ENCODE measurements around the gene NBPF6. TPM values are rescaled to one million over a fixed set of nuclear protein-coding genes. Genes with fewer than 3 reads are reported as not detected.

NBPF6 gene
- total RNA-seq, 2 donors from 2014 or later = not detected

DNA sequence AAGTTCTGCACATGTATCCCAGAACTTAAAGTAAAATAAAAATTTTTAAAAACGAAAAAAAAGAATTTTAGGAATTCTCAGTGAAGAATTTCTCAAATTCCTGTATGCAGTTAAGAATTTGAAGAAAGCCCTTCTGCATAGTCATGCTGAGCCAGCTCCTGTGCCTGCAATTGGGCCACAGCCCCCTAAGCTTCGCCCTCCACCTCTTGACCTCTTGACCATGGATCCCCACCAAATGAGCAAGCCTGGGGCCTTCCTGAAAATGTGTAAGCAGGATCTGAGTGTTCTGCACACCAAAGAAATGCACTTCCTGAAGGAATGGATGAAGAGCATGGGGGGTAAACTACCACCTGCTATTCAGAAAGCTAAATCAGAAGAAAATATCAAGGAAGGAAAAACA lies 52.0 kb downstream of the NBPF6 start:
- H3K36me3 ChIP-seq = no peaks in the 10 kb centered on the region
- ATAC-seq (ENCODE audit: insufficient number of reproducible peaks, low FRiP score, low read depth) = no peak

DNA sequence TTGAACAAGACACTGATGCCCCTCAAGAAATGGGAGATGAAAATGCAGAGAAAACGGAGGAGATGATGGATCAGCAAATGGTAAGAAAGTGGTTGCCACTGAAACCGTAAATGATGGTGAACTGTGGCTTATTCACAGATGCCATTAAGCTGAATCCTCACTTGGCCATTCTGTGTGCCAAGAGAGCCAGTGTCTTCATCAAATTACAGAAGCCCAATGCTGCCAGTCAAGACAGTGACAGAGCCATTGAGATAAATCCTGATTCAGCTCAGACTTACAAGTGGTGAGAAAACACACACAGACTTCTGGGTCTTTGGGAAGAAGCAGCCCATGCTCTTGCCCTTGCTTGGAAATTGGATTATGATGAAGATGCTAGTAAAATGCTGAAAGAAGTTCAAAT lies 52.5 kb downstream of the NBPF6 start:
- TF ChIP-seq, protein P1, sequence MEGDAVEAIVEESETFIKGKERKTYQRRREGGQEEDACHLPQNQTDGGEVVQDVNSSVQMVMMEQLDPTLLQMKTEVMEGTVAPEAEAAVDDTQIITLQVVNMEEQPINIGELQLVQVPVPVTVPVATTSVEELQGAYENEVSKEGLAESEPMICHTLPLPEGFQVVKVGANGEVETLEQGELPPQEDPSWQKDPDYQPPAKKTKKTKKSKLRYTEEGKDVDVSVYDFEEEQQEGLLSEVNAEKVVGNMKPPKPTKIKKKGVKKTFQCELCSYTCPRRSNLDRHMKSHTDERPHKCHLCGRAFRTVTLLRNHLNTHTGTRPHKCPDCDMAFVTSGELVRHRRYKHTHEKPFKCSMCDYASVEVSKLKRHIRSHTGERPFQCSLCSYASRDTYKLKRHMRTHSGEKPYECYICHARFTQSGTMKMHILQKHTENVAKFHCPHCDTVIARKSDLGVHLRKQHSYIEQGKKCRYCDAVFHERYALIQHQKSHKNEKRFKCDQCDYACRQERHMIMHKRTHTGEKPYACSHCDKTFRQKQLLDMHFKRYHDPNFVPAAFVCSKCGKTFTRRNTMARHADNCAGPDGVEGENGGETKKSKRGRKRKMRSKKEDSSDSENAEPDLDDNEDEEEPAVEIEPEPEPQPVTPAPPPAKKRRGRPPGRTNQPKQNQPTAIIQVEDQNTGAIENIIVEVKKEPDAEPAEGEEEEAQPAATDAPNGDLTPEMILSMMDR (IDR thresholded peaks at IDR 0.05) = no peak
- H3K4me1 ChIP-seq (ENCODE audit: control insufficient read depth in 1 of 2, low read depth in 2 of 2) = no peaks in the 10 kb centered on the region
- no peak overlapping the region for H3K27ac ChIP-seq
- no peak overlapping the region for H3K4me3 ChIP-seq
- H3K9me3 ChIP-seq = no peaks in the 10 kb centered on the region
- no peak for DNase-seq (ENCODE audit: low spot score)
- H3K36me3 ChIP-seq = no peaks in the 10 kb centered on the region
- ATAC-seq (ENCODE audit: insufficient number of reproducible peaks, low FRiP score, low read depth) = no peak
- no peaks in the 10 kb centered on the region for H3K27me3 ChIP-seq (replicated peaks; ENCODE audit: insufficient read depth)

More for the DNA sequence above, 52.0 kb downstream of the NBPF6 start:
- no peak for DNase-seq (ENCODE audit: low spot score)
- Histone ChIP-seq H3K27me3 (replicated peaks; ENCODE audit: insufficient read depth) (no peaks in the 10 kb centered on the region), H3K9me3 (no peaks in the 10 kb centered on the region), H3K27ac (no peak overlapping the region), H3K4me3 (no peak overlapping the region), H3K4me1 (ENCODE audit: control insufficient read depth in 1 of 2, low read depth in 2 of 2) (no peaks in the 10 kb centered on the region)
- TF ChIP-seq, protein P1 (IDR thresholded peaks at IDR 0.05) = no peak

DNA sequence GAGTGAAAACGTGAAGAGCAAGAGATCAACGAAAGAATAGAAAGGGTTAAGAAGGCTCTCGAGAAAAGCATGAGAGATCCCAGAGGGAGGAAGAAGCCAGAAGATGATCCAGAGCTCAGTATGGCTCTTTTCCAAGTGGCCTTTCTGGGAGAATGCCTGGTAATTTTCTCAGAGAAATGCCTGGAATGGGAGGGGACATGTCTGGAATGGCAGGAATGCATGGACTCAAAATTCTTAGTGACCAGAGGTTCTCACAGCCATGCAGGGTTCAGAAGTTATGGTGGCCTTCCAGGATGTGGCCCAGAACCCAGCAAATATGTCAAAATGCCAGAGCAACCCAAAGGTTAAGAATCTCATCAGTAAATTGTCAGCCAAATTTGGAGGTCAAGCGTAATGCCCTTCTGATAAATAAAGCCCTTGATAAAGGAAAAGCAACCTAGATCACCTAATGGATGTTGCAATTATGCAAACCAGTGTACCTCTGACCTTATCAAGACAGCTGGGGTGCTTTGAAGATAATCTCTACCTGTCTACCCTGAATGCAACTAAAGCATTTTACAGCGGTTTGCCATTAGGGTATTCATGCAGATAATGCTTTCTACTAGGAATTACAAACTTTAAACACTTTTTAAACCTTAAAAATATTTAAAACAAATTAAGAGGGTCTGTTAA lies 53.1 kb downstream of the NBPF6 start:
- Histone ChIP-seq H3K36me3 (no peaks in the 10 kb centered on the region), H3K4me3 (no peak overlapping the region), H3K4me1 (ENCODE audit: control insufficient read depth in 1 of 2, low read depth in 2 of 2) (no peaks in the 10 kb centered on the region), H3K27ac (no peak overlapping the region), H3K27me3 (replicated peaks; ENCODE audit: insufficient read depth) (no peaks in the 10 kb centered on the region), H3K9me3 (no peaks in the 10 kb centered on the region)
- no peak for DNase-seq (ENCODE audit: low spot score)
- no peak for ATAC-seq (ENCODE audit: insufficient number of reproducible peaks, low FRiP score, low read depth)
- TF ChIP-seq, protein P1 (IDR thresholded peaks at IDR 0.05) = no peak

DNA sequence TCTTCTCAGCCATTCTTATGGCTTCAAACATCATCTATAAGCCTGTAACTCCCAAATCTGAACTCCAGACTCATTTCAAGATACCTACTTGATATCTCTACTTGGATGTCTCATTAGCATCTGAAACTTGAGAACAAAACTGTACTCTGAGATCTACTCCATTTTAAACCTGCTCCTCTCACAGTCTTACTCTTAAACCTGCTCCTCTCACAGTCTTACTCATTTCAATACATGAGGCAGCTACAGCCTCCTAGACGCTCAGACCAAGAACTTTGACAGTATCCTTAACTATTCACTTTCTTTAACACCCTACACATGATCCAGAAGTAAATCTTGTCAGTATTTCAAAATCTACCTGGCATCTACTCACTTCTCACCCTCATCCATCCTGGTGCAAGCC lies 54.3 kb downstream of the NBPF6 start:
- no peaks in the 10 kb centered on the region for H3K4me1 ChIP-seq (ENCODE audit: control insufficient read depth in 1 of 2, low read depth in 2 of 2)
- no peaks in the 10 kb centered on the region for H3K9me3 ChIP-seq
- DNase-seq (ENCODE audit: low spot score) (no peak), ATAC-seq (ENCODE audit: insufficient number of reproducible peaks, low FRiP score, low read depth) (no peak)
- TF ChIP-seq, protein P1 (IDR thresholded peaks at IDR 0.05) = no peak
- no peaks in the 10 kb centered on the region for H3K27me3 ChIP-seq (replicated peaks; ENCODE audit: insufficient read depth)
- no peak overlapping the region for H3K27ac ChIP-seq
- H3K36me3 ChIP-seq = no peaks in the 10 kb centered on the region
- H3K4me3 ChIP-seq = no peak overlapping the region

DNA sequence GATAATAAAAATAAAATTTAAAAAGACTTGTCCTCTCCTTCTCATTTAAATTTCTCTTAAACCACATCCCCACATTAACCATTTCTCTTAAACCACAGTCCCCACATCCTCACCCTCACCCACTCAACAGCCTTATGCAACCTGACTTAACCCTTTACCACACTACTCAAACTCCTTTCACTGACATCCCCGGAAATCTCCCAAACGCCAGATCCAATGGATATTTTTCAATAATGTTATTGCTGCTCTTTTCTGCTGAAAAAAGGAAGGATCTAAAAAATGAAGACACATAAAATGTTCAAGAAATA lies 55.6 kb downstream of the NBPF6 start:
- Histone ChIP-seq H3K4me3 (no peak overlapping the region), H3K27ac (no peak overlapping the region), H3K4me1 (ENCODE audit: control insufficient read depth in 1 of 2, low read depth in 2 of 2) (no peaks in the 10 kb centered on the region), H3K9me3 (no peaks in the 10 kb centered on the region), H3K36me3 (no peaks in the 10 kb centered on the region), H3K27me3 (replicated peaks; ENCODE audit: insufficient read depth) (no peaks in the 10 kb centered on the region)
- ATAC-seq (ENCODE audit: insufficient number of reproducible peaks, low FRiP score, low read depth) (no peak), DNase-seq (ENCODE audit: low spot score) (no peak)
- TF ChIP-seq, protein P1 (IDR thresholded peaks at IDR 0.05) = no peak

All from thoracic aorta (tissue), 2 donors.